Lung (tissue), 12 donors: Measurements from ENCODE around the gene SLMAP. TPM values are rescaled to one million over a fixed set of nuclear protein-coding genes. Genes with fewer than 3 reads are reported as not detected.

Experiments used
- ATAC-seq: fragments of 200-7000 bp; cut with Tn5 transposase; one replicate; pipeline ENCODE4 v1.9.1; 2020; ENCODE audit warnings: moderate number of reproducible peaks; ENCODE audit not compliant: insufficient read depth, low FRiP score
- DNase-seq, 3 donors: peaks; one replicate each; pipeline ENCODE4 v3.0.0-alpha.2; 2013 to 2017
- H3K27ac ChIP-seq, 2 donors: one replicate each; pipeline ENCODE4 v1.5.1; 2013; ENCODE audit warnings: mild to moderate bottlenecking in 2 of 2, moderate library complexity in 2 of 2, control low read depth in 1 of 2, inconsistent platforms in 1 of 2, low read depth in 1 of 2, low read length in 1 of 2
- H3K27me3 ChIP-seq, 3 donors: one replicate each; pipeline ENCODE4 v1.5.1; 2013; ENCODE audit warnings: low read length in 2 of 3; ENCODE audit not compliant: control insufficient read depth in 3 of 3, insufficient read depth in 3 of 3
- H3K36me3 ChIP-seq, 4 donors: one replicate each; pipeline ENCODE4 v1.5.1; 2013; ENCODE audit warnings: low read length in 4 of 4, mild to moderate bottlenecking in 1 of 4, moderate library complexity in 1 of 4; ENCODE audit not compliant: control insufficient read depth in 4 of 4, insufficient read depth in 4 of 4
- H3K4me1 ChIP-seq, 5 donors: one replicate each; pipeline ENCODE4 v1.5.1; 2013; ENCODE audit warnings: low read length in 5 of 5, mild to moderate bottlenecking in 2 of 5, moderate library complexity in 1 of 5; ENCODE audit not compliant: control insufficient read depth in 5 of 5, insufficient read depth in 5 of 5
- H3K4me3 ChIP-seq: one replicate; pipeline ENCODE4 v1.5.1; 2013; ENCODE audit warnings: mild to moderate bottlenecking, control low read depth, moderate library complexity
- H3K9ac ChIP-seq, 2 donors: one replicate each; pipeline ENCODE4 v1.5.1; 2013; ENCODE audit warnings: low read length in 2 of 2, control low read depth in 1 of 2; ENCODE audit not compliant: insufficient read depth in 1 of 2
- H3K9me3 ChIP-seq, 4 donors: one replicate each; pipeline ENCODE4 v1.5.1; 2013; ENCODE audit warnings: low read length in 3 of 4, mild to moderate bottlenecking in 1 of 4, moderate library complexity in 1 of 4; ENCODE audit not compliant: control insufficient read depth in 4 of 4, insufficient read depth in 3 of 4
- WGBS, 2 donors: extraction: QIAGEN DNeasy Blood & Tissue Kit; methylation state at CpG; one replicate each; pipeline ENCODE4 v1.1.7; 2013; 5-methylcytosine and 5-hydroxymethylcytosine counted together
- polyA plus RNA-seq, 2 donors: library from polyadenylated mRNA; stranded (reverse); fragments of 200-250 nt; gene quantifications; one replicate each; pipeline ENCODE4 v1.2.1, GENCODE V29; 2013
- total RNA-seq, 2 donors: library from RNA; depleted of rRNA in 1 of 2; stranded (reverse); fragments of >200 nt in 1 of 2; gene quantifications; one replicate each; pipeline ENCODE4 v1.2.1, GENCODE V29; 2014 to 2021
- TF ChIP-seq, protein P1 (sequence below): IDR thresholded peaks from 2 replicates; pipeline ENCODE4 v1.5.1; 2012; ENCODE audit warnings: mild to moderate bottlenecking; ENCODE audit errors: control extremely low read depth, extremely low read depth
- donor health status: control.
- donor health status: control.
- donor health status: Bipolar disorder and iron deficiency.
- donor health status: healthy.
- donor health status: DM: yes; HTN: yes; CAD: no.

Gene SLMAP
- total and polyA plus RNA-seq, 4 donors, result 11.4 to 118 (median 47.2) TPM

DNA sequence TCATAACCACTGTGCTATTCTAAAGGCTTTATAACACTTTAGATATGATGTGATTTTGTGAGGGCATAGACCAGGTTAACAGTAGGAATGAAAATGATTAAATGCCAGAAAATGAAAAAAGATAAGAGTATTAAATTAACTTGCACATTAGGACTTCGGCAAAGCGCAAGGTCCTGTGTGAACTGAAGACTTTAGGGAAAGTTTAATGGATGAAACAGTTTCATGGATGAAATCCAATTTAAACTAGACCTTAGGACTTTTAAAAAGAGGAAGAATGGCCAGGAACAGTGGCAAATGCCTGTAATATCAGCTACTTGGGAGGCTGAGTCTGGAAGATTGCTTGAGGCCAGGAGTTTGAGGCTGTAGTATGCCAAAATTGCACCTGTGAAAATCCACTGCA is 8.7 kb downstream of the SLMAP start:
- Histone ChIP-seq H3K9ac (no peak overlapping the region), H3K27ac (no peak overlapping the region), H3K4me3 (no peak overlapping the region), H3K9me3 (no peaks in the 10 kb centered on the region), H3K27me3 (no peaks in the 10 kb centered on the region), H3K4me1 (peaks cover 0 to 6% (median 0%) of the 10 kb centered on the region in 5 donors), H3K36me3 (peaks cover 0 to 13% (median 3%) of the 10 kb centered on the region in 4 donors)
- TF ChIP-seq, protein P1, sequence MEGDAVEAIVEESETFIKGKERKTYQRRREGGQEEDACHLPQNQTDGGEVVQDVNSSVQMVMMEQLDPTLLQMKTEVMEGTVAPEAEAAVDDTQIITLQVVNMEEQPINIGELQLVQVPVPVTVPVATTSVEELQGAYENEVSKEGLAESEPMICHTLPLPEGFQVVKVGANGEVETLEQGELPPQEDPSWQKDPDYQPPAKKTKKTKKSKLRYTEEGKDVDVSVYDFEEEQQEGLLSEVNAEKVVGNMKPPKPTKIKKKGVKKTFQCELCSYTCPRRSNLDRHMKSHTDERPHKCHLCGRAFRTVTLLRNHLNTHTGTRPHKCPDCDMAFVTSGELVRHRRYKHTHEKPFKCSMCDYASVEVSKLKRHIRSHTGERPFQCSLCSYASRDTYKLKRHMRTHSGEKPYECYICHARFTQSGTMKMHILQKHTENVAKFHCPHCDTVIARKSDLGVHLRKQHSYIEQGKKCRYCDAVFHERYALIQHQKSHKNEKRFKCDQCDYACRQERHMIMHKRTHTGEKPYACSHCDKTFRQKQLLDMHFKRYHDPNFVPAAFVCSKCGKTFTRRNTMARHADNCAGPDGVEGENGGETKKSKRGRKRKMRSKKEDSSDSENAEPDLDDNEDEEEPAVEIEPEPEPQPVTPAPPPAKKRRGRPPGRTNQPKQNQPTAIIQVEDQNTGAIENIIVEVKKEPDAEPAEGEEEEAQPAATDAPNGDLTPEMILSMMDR, result no peak
- DNase-seq (no peak), ATAC-seq (no peak)
- WGBS, 2 donors, result 95 to 98% methylated on average over 2 of the region's 2 CpGs

DNA sequence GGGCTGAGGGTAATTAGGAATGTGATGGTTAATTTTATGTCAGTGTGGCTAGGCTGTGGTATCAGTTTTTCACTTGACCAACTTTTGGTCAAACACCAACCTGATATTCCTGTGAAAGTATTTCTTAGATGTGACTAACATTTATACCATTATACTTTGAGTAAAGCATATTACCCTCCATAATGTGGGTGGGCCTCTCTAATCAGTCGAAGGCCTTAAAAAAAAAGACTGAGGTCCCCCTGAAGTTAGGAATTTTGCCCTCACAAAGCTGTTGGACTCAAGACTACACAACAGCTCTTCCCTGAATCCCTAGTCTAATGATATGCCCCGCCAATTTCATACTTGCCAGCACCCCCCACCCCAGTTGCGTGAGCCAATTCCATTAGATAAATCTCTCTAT is 12.5 kb downstream of the SLMAP start:
- Histone ChIP-seq H3K4me1 (peaks cover 0 to 11% (median 0%) of the 10 kb centered on the region in 5 donors), H3K9me3 (no peaks in the 10 kb centered on the region), H3K4me3 (no peak overlapping the region), H3K27me3 (no peaks in the 10 kb centered on the region), H3K36me3 (peaks cover 0 to 3% (median 0%) of the 10 kb centered on the region in 4 donors), H3K27ac (no peak overlapping the region), H3K9ac (no peak overlapping the region)
- ATAC-seq, result no peak
- no peak for DNase-seq
- TF ChIP-seq, protein P1, result no peak
- 98 to 99% methylated on average over 3 of the region's 3 CpGs for WGBS, 2 donors

DNA sequence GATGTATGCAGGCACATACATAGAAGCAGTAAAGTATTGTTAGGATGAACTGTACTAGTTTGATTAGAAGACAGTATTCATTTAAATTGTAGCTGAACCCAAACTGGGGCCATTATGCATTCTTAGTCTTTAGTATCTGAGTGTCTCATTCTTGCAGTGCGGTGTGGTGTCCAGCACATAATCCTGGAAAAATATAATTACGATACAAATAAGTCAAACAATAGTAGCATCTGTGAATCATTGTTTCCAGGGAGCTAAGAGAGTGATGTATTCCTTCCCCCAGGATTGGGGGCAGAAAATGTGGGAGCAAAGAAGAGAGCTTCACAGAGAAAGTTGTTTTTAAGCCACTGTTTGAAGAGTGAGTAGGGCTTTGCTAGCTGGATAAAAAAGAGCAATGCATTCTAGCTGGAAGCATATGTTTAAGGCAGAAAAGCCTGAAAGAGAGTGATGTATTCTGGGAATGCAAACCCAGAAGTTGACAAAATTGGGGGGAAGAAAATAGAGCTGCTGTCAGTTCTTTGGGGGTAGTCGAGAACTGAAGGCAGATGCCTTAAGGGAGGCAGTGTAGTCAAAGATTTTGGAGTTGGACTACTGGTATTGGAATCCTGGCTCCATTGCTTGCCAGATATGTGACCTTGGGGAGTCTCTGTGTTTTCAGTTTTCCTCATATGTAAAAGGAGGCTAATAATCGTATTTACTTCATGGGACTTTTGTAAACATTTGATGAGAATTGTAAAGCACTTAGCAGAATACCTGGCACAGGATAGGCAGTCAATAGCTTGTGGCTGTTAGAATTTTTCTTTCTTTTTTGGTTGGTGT is 14.1 kb downstream of the SLMAP start:
- H3K9ac ChIP-seq, result no peak overlapping the region
- H3K27me3 ChIP-seq, result no peaks in the 10 kb centered on the region
- DNase-seq, result no peak
- no peak overlapping the region for H3K27ac ChIP-seq
- ATAC-seq, result no peak
- whole genome bisulfite sequencing, 2 donors, result 74 to 88% methylated on average over 4 of the region's 4 CpGs
- H3K4me1 ChIP-seq, result peaks cover 0 to 11% (median 0%) of the 10 kb centered on the region in 5 donors
- TF ChIP-seq, protein P1, result no peak
- no peaks in the 10 kb centered on the region for H3K36me3 ChIP-seq
- H3K4me3 ChIP-seq, result no peak overlapping the region
- H3K9me3 ChIP-seq, result no peaks in the 10 kb centered on the region

GRCh38 chr3:57772251-57772650 is 16.1 kb downstream of the SLMAP start:
- no peak overlapping the region for H3K27ac ChIP-seq
- no peaks in the 10 kb centered on the region for H3K9me3 ChIP-seq
- ATAC-seq (no peak), DNase-seq (no peak)
- no peak overlapping the region for H3K9ac ChIP-seq
- 91 to 93% methylated on average over 4 of the region's 4 CpGs for WGBS, 2 donors
- no peaks in the 10 kb centered on the region for H3K27me3 ChIP-seq
- no peak overlapping the region for H3K4me3 ChIP-seq
- H3K36me3 ChIP-seq, result no peaks in the 10 kb centered on the region
- TF ChIP-seq, protein P1, result no peak
- H3K4me1 ChIP-seq, result peaks cover 0 to 11% (median 0%) of the 10 kb centered on the region in 5 donors
